ENCODE results near the gene EIF2S3. TPM values are rescaled to one million over a fixed set of nuclear protein-coding genes. Genes with fewer than 3 reads are reported as not detected.
"Not testable (repeated sequence)": the region's sequence is repeated elsewhere in the genome, so short reads cannot be mapped to it uniquely, and the experiment has no call there.

Gene EIF2S3
- total RNA-seq, 3 donors from 2014 or later: 113 to 157 (median 136) TPM

GRCh38 chrX:24027985-24028384 is 26.8 kb upstream of the EIF2S3 start:
- Histone ChIP-seq H3K4me3 (no peak overlapping the region), H3K9me3 (no peaks in the 10 kb centered on the region), H3K4me1 (ENCODE audit: low read depth) (no peaks in the 10 kb centered on the region), H3K36me3 (ENCODE audit: low read depth) (no peaks in the 10 kb centered on the region)
- no peak for ATAC-seq
- no peak for DNase-seq
- TF ChIP-seq, protein P1, sequence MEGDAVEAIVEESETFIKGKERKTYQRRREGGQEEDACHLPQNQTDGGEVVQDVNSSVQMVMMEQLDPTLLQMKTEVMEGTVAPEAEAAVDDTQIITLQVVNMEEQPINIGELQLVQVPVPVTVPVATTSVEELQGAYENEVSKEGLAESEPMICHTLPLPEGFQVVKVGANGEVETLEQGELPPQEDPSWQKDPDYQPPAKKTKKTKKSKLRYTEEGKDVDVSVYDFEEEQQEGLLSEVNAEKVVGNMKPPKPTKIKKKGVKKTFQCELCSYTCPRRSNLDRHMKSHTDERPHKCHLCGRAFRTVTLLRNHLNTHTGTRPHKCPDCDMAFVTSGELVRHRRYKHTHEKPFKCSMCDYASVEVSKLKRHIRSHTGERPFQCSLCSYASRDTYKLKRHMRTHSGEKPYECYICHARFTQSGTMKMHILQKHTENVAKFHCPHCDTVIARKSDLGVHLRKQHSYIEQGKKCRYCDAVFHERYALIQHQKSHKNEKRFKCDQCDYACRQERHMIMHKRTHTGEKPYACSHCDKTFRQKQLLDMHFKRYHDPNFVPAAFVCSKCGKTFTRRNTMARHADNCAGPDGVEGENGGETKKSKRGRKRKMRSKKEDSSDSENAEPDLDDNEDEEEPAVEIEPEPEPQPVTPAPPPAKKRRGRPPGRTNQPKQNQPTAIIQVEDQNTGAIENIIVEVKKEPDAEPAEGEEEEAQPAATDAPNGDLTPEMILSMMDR (IDR thresholded peaks at IDR 0.05): no peak
- intact Hi-C loops (cut with DNase I, micrococcal nuclease): no loop called here

- TF ChIP-seq, protein P1 (IDR thresholded peaks at IDR 0.05): no peak
- no peak for ATAC-seq
- Histone ChIP-seq H3K4me3 (no peak overlapping the region), H3K9me3 (no peaks in the 10 kb centered on the region), H3K4me1 (ENCODE audit: low read depth) (no peaks in the 10 kb centered on the region), H3K36me3 (ENCODE audit: low read depth) (no peaks in the 10 kb centered on the region)
- DNase-seq: no peak
- intact Hi-C loops (cut with DNase I, micrococcal nuclease): no loop called here
Observed at GRCh38 chrX:24030597-24030996, 24.2 kb upstream of the EIF2S3 start.

DNA sequence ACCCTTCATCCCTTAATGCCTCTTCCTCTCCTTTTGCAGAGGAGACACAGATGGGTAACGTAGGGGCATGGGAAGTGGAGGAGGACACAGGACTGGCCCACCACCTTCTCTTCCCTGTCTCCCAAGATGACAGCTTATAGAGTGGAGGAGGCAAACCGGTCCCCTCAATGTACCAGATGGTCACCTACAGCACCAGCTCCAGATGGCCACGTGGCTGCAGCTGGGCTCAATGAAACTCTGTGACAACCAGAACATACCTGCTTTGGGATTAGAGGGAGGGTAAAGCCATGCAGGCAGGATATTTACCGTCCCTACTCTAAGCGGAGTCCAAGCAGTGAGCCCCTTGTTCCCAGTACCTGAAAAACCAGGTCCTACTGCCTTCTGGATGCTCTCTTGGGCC is 20.3 kb upstream of the EIF2S3 start:
- Histone ChIP-seq H3K4me1 (ENCODE audit: low read depth) (no peaks in the 10 kb centered on the region), H3K4me3 (no peak overlapping the region), H3K9me3 (no peaks in the 10 kb centered on the region), H3K36me3 (ENCODE audit: low read depth) (no peaks in the 10 kb centered on the region)
- no peak for DNase-seq
- TF ChIP-seq, protein P1 (IDR thresholded peaks at IDR 0.05): no peak
- ATAC-seq: no peak
- intact Hi-C loops (cut with DNase I, micrococcal nuclease): no loop called here

- TF ChIP-seq, protein P1 (IDR thresholded peaks at IDR 0.05): no peak
- intact Hi-C loops (cut with DNase I, micrococcal nuclease): no loop called here
- Histone ChIP-seq H3K36me3 (ENCODE audit: low read depth) (no peaks in the 10 kb centered on the region), H3K4me3 (no peak overlapping the region), H3K4me1 (ENCODE audit: low read depth) (no peaks in the 10 kb centered on the region), H3K9me3 (no peaks in the 10 kb centered on the region)
- ATAC-seq (no peak), DNase-seq (no peak)
Observed at GRCh38 chrX:24037729-24038128, 17.0 kb upstream of the EIF2S3 start.

- H3K4me1 ChIP-seq (ENCODE audit: low read depth); intact Hi-C loops (cut with DNase I, micrococcal nuclease); H3K9me3 ChIP-seq; ATAC-seq; H3K36me3 ChIP-seq (ENCODE audit: low read depth); H3K4me3 ChIP-seq; DNase-seq: not testable (repeated sequence)
Observed at GRCh38 chrX:24046060-24046459, 8.7 kb upstream of the EIF2S3 start.

- H3K36me3 ChIP-seq (ENCODE audit: low read depth); H3K9me3 ChIP-seq; H3K4me1 ChIP-seq (ENCODE audit: low read depth); ATAC-seq; intact Hi-C loops (cut with DNase I, micrococcal nuclease); DNase-seq; H3K4me3 ChIP-seq: not testable (repeated sequence)
Observed at GRCh38 chrX:24049643-24050042, 5.1 kb upstream of the EIF2S3 start.

DNA sequence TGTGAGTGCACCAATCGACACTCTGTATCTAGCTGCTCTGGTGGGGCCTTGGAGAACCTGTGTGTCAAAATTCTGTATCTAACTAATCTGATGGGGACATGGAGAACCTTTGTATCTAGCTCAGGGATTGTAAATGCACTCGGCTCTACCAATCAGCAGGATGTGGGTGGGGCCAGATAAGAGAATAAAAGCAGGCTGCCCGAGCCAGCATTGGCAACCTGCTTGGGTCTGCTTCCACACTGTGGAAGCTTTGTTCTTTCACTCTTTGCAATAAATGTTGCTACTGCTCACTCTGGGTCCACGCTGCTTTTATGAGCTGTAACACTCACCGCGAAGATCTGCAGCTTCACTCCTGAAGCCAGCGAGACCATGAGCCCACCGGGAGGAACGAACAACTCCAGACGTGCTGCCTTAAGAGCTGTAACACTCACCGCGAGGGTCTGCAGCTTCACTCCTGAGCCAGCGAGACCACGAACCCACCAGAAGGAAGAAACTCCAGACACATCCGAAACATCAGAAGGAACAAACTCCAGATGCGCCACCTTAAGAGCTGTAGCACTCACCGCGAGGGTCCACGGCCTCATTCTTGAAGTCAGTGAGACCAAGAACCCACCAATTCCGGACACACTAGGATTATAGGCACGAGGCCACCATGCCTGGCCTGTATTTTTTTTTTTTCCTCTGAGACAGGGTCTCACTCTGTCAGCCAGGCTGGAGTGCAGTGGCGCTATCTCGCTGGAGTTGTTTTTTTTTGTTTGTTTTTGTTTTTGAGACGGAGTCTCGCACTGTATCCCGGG is 4.0 kb upstream of the EIF2S3 start:
- intact Hi-C loops (cut with DNase I, micrococcal nuclease): not testable (repeated sequence)
- DNase-seq: peak in 2 of 3 donors; percentile 24 to 25

More for the DNA sequence above, 4.0 kb upstream of the EIF2S3 start:
- H3K9me3 ChIP-seq; H3K4me1 ChIP-seq (ENCODE audit: low read depth); H3K4me3 ChIP-seq; ATAC-seq; H3K36me3 ChIP-seq (ENCODE audit: low read depth): not testable (repeated sequence)

All from mucosa of descending colon (tissue), 3 donors.